Stimulated activated CD4-positive, alpha-beta T cell treated with anti-CD3 and anti-CD28 coated beads, TNF-alpha, amount 100 ng/mL, for 1 hour (primary cell): ENCODE data around the gene UBAC1.
A peak's percentile ranks its signal among the peaks of the same experiment; 100 is the strongest.
"Not testable (repeated sequence)": the region's sequence is repeated elsewhere in the genome, so short reads cannot be mapped to it uniquely, and the experiment has no call there.

ENCODE experiments used
- DNase-seq, 3 donors: peaks; one replicate each; pipeline ENCODE4 v3.0.0-alpha.2; 2020; ENCODE audit warnings: low read depth in 3 of 3, low spot score in 1 of 3

UBAC1 gene

DNA sequence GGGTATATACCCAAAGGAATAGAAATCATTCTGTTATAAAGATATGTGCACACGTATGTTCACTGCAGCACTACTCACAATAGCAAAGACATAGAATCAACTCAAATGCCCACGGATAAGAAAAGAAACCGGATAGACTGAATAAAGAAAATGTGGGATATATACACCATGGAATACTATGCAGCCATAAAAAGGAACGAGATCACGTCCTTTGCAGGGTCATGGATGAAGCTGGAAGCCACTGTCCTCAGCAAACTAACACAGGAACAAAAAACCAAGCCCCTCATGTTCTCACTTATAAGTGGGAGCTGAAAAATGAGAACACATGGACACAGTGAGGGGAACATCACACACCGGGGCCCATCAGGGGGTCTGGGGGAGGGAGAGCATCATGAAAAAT lies 17.6 kb downstream of the UBAC1 start:
- DNase-seq: not testable (repeated sequence)

DNA sequence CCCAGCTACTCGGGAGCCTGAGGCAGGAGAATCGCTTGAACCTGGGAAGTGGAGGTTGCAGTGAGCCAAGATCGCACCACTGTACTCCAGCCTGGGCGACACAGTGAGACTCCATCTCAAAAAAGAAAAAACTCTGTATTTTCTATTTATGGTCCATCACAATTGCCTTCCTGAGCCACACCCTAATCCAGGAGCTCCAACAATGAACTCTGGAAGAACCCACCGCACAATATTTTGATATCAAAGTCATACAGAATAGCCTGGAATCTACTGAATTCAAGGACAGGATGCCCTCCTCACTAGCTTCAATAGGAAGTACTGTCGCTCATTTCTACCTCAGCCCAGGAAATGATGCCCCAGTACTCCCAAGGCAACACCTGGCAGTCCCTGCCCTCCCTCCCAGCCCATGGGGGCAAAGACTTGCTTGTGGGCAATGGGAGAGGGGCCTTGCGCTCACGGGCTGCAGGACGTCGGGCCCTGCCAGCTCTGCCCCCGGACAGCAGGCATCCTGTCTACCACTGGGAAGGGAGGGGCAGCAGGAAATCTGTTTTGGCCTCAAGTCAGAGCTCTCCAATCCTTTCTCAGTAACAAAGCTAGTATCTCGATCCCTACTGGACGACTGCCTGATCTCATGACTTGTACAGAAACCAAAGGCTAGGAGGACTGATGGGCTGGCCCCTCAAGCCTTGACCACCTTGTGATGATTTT lies 19.7 kb downstream of the UBAC1 start:
- no peak for DNase-seq

DNA sequence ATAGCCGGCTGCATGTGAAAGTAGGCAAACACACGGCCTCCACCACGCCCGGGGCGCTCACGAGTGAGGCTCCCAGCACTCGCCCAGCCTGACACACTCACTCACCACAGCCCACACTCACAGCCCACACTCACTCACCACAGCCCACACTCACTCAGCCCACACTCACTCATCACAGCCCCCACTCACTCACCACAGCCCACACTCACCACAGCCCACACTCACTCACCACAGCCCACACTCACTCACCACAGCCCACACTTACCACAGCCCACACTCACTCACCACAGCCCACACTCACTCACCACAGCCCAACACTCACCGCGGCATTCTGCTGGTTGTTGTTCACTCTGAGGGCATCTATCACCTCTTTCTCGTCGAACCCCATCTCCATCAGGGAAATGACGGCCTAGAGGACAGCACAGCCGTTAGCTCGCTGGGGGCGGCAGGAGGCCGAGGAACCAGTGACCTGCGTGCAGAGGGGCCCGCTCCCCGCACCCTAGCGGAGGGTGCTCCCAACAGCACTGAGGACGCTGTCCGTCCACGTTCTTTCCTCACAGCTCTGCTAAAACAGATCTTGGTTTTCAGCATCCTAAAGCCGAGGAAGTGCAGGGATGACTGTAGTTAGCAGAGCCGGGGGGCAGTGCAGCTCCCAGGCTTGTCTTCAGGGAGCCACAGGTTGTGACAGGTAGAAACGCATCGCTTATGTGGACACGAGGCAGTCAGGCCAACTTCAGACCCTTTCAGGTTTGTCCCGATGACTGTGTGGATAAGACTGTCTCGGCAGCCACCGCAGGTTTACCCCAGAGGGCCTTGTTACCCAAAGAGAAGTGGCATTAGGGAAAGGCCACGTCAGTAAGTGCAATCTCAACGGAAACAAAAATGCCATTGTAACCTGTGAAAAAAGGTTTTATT lies 21.6 kb downstream of the UBAC1 start:
- peak in 1 of 3 donors; percentile 18 for DNase-seq

DNA sequence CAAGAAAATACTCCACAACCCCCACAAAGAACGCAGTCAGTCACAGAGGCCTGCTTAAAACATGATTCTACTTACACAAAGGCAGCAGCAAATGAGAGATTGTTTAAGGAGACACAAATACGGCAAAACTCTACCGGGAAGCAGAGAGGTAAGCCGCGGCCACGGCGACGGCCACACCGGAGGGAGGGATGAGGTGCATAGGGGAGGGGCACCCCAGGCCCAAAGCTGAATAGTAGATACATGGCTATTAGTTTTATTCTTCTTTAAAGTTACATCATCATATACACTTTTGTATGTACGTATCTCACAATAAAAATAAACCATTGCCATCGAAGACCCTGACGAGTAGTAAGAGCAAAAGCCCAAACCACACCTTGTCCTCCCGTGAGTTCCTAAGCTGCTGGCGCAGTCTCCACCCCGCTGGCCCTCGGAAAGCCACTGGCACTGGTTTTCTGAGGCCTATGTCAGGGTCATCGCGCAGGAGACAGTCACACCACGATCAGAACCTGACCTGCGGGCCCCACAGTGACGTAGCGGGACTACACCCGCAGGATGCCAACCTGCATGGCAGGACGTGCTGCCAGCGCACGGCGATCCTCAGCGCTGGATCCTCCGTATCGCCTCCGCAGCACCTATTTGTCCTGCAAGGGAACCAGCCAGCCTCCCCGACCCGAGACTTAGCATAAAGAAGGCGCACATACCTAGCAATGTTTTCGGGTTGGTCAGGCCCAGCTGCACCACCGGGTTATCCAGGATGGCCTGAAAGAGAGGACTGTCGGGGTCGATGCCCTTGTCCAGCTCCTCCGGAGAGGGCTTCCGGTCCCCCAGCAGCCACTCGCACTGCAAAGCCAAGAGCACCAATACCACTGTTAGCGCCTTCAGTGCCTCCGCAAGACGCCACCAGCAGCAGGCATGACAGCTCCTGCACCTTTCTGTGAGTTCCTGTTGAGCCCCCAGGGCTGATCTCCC lies 23.4 kb downstream of the UBAC1 start:
- DNase-seq: no peak

DNA sequence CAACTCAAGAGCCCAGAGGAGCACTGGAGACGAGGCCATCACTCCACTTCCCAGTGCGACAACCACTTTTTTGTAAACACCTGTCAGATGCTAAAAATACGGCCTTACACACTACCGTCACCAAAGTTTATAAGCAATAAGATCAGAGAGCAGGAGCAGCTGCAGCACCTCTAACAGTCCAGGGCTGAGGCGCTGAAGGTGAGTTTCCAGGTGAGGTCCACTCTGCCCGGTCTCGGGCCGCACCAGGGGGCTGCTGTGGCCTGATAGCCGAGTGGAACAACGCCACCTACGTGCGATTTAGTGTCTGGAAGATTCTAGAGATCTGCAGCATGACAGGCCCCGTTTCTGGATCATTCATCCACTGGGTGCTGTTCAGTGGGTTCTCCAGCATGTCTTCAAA lies 28.1 kb downstream of the UBAC1 start:
- DNase-seq: no peak

DNA sequence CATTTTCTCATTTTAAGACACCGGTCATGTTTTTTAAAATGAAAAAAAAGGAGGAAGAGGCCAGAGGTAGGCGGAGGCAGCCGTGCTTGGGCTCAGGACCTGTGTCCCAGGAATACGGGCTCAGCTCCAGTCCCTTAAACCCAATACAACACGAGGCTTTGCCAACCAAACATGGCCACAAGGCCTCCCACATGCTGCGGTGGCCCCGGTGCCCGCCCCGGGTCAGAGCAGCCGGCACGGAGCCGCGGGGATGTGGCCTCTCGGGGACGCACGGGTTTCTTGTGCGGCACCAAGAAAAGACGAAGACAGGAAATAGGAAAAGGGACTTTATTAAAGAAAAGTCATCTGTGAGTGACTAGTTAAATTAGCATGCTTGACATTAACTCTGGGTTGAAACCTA lies 28.5 kb downstream of the UBAC1 start:
- DNase-seq: no peak

DNA sequence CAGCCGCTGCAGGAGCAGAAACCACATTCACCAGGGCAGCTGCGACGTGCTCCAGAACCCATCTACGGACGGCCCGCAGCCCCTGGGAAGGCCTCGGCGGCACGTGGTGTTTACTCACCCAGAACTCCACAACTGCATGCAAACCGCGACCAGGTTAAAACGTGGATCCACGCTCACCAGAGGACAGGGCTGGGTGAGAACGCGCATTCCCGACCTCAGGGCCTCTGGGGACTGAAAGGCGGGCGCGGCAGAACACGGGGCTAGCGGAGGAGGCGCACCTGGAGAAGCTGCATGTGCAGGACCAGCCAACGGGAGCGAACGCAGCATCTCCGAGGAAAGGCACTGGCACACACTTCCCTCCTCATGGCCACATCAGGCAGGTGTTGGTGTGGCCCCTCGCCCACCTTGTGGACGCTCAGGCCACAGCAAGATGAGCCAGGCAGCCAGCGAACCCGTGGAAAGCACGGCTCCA lies 29.8 kb downstream of the UBAC1 start:
- DNase-seq: no peak

DNA sequence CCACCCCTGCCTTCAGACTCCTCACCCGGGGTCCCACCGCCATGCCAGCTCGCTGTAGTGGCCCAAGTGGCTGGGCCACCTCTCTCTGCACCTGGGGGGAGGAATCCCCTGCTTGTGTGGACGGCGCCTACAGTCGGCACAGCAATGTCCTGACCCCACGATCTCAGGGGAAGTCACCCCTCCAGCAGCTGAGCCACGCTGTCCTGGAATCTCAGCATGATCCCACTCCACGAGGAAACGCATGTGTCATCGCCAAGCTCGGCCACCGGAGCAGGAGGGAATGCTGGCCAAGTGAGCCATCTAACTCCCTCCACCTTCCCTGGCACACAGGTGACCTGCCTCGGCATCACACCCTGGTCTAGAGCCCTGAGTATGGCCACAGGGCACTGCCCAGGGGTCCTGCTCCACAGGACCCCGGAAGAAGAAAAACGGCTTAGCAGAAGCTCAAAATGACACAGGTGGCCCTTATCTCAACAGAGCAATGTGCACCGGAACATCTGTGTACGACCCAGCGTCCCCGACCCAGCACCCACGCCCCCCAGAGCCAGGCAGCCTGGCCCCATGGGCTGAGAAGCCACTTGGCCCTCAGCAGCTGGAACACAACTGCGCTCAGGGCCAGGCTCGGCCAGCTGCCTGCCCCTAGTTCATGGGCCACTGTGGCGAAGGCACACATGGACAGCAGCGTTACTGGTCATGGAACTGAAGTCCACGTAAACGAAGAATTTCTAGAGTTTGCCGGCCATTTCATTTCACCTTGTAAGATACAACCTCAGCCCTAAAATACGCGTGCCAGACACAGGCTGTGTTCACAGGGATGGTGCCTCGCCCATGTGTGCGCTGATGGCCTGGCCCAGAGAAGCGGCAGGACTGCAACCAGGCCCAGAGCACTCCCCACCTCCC lies 30.5 kb downstream of the UBAC1 start:
- no peak for DNase-seq

DNA sequence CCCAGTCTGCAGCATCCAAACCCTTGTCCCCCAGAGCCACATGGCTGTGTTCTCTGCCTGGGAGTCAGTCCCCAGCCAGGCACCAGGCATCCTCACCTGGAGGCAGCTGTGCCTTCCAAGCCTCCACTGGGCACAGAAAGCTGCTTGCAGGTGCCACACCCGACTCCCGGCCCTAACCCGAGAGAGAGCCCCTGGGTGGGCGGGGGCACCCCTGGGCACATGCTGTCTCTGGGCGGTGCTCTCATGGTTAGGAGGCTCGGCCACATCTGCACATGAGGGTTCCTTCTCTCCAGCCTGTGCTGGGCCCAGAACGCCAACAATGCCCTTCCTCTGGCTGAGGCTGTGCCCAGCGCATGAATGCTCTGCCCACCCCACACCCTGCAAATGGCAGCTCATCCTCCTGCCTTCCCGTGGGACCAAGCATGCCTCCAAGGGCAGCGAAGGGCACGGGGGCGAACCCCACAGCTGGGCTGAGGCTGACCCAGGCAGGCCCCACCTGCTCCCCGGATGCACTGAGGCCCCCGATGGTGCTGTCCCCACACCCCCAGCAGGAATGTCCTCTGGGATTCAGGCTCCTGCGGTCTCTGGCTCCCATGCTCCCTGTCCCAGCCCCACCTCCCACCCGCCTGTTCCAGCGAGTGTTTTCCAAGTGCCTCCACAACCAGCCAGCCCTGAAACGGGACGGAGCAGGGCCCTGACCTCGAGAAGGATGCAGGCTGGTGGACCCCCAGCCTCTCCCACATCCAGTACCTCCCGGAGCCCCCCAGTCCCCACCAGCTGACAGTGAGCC lies 31.3 kb downstream of the UBAC1 start:
- DNase-seq: no peak

DNA sequence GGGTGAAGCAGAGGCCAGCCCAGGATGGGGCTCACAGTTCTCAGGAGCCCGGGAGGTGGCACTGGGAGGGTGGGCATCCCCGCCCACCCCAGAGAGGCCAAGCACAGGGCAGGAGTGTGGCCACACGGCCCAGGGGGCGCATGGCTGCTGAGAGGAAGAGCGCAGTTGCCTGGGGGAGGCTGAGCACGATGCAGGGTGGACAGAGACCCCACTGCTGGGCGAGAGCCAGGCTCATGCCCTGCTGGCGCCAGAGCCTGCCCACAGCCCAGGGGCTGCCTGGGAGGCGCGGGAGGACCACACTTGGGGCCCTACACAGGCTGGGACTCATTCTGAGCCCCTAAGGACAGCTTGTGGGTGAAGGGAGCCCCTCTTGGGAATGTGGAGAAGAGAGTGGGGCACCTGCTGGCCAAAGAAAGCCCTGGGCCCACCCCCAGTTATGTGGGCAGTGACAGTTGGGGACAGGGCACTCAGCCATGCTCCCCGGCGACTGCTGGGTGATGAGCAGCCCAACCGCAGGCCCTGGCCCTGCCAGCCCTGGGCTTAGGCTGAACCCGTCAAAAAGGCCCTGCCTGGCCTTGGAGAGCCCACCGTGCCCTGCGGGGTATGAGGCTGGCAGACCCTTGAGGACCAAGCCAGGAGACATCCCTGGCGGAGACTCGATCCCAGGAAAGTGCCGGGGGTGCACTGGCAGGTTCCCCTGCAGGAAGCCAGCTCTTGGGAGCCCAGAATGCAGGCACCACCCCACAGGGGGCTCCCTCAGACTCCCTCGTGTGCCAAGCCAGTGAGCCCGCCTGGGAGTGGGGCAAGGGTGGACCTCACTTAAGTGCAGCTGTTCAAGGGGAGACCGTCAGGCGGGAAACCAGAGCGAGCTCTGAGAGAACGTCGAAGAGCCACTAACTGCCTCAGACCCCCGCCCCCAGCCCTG lies 32.2 kb downstream of the UBAC1 start:
- no peak for DNase-seq

DNA sequence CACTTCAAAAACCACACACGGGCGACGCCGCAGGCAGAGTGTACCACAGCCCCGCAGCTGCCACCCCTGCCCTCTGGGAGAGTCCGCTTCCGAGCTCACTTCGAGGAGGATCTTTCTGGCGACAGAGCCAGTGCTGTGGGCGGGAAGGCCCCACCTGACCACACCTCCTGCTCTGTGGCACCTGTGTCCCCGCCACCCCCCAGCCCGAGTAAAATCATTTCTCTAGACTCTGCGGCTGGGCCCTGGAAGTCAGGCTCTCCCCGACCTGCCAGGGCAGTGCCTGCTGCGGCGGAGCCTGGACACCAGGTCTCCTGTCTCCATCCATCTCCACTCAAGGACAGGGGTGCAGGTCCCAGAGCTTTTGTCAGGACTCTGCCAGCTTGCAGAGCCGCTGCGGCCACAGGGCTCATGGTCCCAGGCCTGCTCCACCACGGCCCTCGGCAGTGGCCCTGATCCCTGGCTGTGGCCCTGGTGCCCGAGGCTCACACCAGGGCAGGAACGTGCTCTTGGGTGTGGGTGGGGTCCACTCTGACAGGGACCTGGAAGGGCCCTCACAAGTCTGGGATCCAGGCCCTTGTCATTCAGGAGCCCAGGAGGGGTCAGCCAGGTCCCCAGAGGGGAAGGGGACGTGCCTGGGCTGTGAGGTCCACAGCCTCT lies 33.0 kb downstream of the UBAC1 start:
- no peak for DNase-seq

DNA sequence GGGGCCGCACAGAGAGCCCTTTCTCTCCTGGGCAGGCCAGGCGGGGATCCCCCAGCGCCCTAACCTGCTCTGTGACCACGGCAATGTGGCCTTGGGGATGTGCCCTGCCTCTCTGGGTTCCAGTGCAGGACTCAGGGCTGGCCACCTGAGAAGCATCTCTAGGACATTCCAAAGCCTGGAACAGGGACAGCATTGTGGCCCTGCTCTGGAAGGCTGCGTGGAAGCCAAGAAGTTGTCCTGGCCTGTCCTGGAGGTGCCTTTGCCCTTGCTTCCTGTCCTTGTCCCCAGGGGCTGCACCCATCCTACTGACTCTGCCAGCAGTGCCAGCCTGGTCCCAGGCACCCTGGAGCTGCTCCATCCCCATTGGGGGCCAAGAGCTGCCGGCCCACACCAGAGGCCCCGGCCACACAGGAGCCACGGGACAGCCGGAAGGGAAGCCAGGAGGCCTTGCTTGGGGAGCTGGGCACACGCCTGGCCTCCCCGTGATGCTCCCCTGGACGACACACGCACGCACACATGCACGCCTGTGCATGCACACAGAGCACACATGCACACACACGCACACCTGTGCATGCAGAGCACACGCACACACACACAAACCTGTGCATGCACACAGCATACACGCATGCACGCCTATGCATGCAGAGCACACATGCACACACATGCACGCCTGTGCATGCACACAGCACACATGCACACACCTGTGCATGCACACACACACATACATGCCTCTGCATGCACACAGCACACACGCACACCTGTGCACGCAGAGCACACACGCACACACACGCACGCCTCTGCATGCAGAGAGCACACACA lies 33.8 kb downstream of the UBAC1 start:
- DNase-seq: no peak

DNA sequence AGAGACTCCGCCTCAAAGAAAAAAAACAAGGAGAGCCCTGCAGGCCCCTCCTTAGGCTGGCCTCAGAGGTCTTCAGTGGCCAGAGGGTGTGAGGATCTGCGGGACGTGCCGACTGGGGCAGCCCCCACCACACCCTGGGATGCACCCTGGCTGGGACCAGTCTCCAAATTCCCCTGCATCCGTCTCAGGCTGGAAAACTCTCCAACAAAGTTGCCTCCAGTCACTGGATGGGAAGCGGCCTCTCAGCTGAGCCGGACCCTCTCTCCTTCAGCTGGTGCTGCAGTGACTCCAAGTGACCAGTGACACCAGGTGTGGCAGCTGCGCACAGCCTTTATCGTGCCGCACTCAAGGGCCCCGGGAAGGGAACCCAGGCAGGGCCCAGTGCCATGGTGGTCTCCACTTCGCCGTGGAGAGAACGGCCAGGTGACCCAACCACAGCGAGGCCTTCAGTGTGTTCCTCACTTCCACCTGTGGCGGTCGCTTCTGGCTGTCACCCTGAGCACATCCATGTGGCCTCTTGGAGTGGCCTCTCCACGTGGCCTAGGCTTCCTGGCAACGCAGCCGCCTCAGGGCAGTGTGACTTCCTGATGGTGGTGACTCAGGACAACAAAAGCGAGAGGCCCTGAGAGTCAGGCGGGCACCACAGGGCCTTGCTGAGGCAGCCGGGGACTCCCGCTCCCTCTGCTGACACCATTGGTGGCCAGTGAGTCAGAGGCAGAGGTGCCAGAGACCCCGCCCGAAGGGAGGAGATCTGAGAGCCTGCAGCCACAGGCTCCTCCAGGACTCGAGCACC lies 34.6 kb downstream of the UBAC1 start:
- peak in 1 of 3 donors; percentile 26 for DNase-seq

DNA sequence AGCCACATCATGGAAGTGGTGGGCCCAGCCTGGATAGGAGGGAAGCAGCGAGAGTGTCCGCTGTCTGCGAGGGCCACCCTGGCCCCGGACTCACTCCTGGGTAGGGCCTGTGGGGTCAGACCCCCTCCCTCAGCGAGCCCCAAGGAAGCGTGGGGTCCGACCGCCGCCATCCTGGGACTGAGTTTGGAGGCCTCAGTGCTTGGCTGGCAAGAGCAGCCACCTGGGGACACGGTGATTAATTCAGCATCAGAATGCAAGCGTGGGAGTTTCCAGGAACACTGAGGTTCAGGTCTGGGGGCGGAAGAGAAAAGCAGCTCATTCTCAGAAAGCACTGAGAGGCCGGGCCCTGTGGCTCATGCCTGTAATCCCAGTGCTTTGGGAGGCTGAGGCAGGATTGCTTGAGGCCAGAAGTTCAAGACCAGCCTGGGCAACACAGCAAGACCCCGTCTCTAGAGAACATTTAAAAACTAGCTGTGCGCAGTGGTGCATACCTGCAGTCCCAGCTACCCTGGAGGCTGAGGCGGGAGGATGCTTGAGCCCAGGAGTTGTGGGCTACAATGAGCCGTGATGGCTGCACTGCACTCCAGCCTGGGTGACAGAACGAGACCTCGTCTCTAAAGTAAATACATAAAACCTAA lies 35.6 kb downstream of the UBAC1 start:
- peak in 1 of 3 donors; percentile 40 for DNase-seq

DNA sequence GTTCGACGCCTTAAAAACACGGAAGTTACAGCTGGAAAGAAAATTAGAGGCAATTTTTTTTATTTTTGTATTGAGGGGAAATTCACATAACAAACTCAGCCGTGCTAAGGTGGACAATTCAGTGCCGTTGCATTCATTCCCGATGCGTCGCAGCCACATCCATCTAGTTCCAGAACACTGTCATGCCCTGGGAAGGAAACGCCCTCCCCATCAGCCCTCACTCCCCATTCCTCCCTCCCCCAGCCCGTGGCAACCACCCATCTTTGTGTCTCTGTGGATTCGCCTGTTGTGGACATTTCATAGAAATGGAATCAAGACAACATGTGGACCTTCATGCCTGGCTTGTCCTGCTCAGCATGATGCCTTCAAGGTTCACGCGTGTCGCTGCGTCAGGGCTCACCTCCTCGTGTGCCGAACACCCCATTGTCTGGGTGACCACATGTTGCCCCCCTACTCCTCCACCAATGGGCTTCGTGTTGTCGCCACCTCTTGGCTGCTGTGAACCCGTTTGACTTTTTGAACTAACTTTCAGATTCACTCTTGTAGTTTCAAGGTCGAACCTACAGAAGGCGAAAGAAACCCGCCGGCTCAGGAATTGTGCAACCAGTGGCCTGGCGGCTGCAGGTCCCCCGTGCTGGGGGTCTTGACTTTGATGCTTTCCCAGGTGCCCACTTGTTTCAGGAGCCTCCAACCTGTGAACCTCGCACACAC lies 36.4 kb downstream of the UBAC1 start:
- no peak for DNase-seq
